ENCODE measurements around the gene LAMTOR2.

- TF ChIP-seq CTCF (IDR thresholded peaks at IDR 0.05): no peak
- TF ChIP-seq POLR2A (IDR thresholded peaks at IDR 0.05): no peak
These were observed 45.2 kb upstream of the LAMTOR2 start for GRCh38 chr1:156009404-156009803.

Measured in uterus (tissue), 2 donors.